ENCODE data around the gene FILIP1L.

FILIP1L gene

GRCh38 chr3:99848433-99848832, 265.9 kb downstream of the FILIP1L start:
- no peak for ATAC-seq

GRCh38 chr3:99846477-99847160, 267.7 kb downstream of the FILIP1L start:
- 0 out of 2 replicates have a peak, but pooled peaks have one; percentile 31 for TF ChIP-seq ISL1 (CRISPR knock-in tag; IDR thresholded peaks at IDR 0.05)
- no peak for TF ChIP-seq PATZ1 (CRISPR knock-in tag; IDR thresholded peaks at IDR 0.05; ENCODE audit: borderline replicate concordance)
- no peak for TF ChIP-seq ZNF70 (CRISPR knock-in tag; IDR thresholded peaks at IDR 0.05)
- TF ChIP-seq CSRNP3 (CRISPR knock-in tag; IDR thresholded peaks at IDR 0.05), result no peak
- no peak for TF ChIP-seq TCF4 (CRISPR knock-in tag; IDR thresholded peaks at IDR 0.05; ENCODE audit: borderline replicate concordance)
- ATAC-seq, result no peak

More at GRCh38 chr3:99848433-99848832, 265.9 kb downstream of the FILIP1L start:
- TF ChIP-seq TSHZ2 (CRISPR knock-in tag; IDR thresholded peaks at IDR 0.05), result no peak
- no peak for TF ChIP-seq RARB (CRISPR knock-in tag; IDR thresholded peaks at IDR 0.05)
- no peak for TF ChIP-seq ZNF565 (CRISPR knock-in tag; conservative IDR thresholded peaks at IDR 0.05; ENCODE audit: low read depth)

- TF ChIP-seq ZNF8 (CRISPR knock-in tag; IDR thresholded peaks at IDR 0.05), result no peak
- no peak for TF ChIP-seq RARB (CRISPR knock-in tag; IDR thresholded peaks at IDR 0.05)
- no peak for TF ChIP-seq OSR1 (CRISPR knock-in tag; IDR thresholded peaks at IDR 0.05)
- no peak for TF ChIP-seq ESRRG (CRISPR knock-in tag; IDR thresholded peaks at IDR 0.05)
- no peak for ATAC-seq
These were observed 268.3 kb downstream of the FILIP1L start for GRCh38 chr3:99845999-99846398.

GRCh38 chr3:99845331-99845730, 269.0 kb downstream of the FILIP1L start:
- ATAC-seq, result no peak
- TF ChIP-seq TOX (CRISPR knock-in tag; IDR thresholded peaks at IDR 0.05; ENCODE audit: borderline replicate concordance), result no peak
- TF ChIP-seq TCF4 (CRISPR knock-in tag; IDR thresholded peaks at IDR 0.05; ENCODE audit: borderline replicate concordance), result no peak
- TF ChIP-seq SNAI2 (CRISPR knock-in tag; IDR thresholded peaks at IDR 0.05), result no peak
- no peak for TF ChIP-seq ZC3H10 (CRISPR knock-in tag; IDR thresholded peaks at IDR 0.05)

GRCh38 chr3:99843590-99844258, 270.6 kb downstream of the FILIP1L start:
- no peak for TF ChIP-seq ZNF565 (CRISPR knock-in tag; conservative IDR thresholded peaks at IDR 0.05; ENCODE audit: low read depth)
- TF ChIP-seq ISL1 (CRISPR knock-in tag; IDR thresholded peaks at IDR 0.05), result no peak
- no peak for TF ChIP-seq ZNF8 (CRISPR knock-in tag; IDR thresholded peaks at IDR 0.05)
- ATAC-seq, result peak; percentile 76

- peak; percentile 88 for ATAC-seq
- TF ChIP-seq ISL1 (CRISPR knock-in tag; IDR thresholded peaks at IDR 0.05) (no peak), TOX (CRISPR knock-in tag; IDR thresholded peaks at IDR 0.05; ENCODE audit: borderline replicate concordance) (no peak), PPARA (CRISPR knock-in tag; IDR thresholded peaks at IDR 0.05; ENCODE audit: borderline replicate concordance) (no peak), CREB5 (CRISPR knock-in tag; IDR thresholded peaks at IDR 0.05; ENCODE audit: low read depth) (no peak), RARB (CRISPR knock-in tag; IDR thresholded peaks at IDR 0.05) (no peak), ZNF8 (CRISPR knock-in tag; IDR thresholded peaks at IDR 0.05) (no peak), TCF4 (CRISPR knock-in tag; IDR thresholded peaks at IDR 0.05; ENCODE audit: borderline replicate concordance) (no peak), ZFP30 (CRISPR knock-in tag; IDR thresholded peaks at IDR 0.05) (no peak), ZNF70 (CRISPR knock-in tag; IDR thresholded peaks at IDR 0.05) (no peak), ARNTL (CRISPR knock-in tag; IDR thresholded peaks at IDR 0.05; ENCODE audit: borderline replicate concordance, low read depth) (no peak), ZFP3 (CRISPR knock-in tag; IDR thresholded peaks at IDR 0.05) (no peak), CSDC2 (CRISPR knock-in tag; IDR thresholded peaks at IDR 0.05) (no peak), GLIS3 (CRISPR knock-in tag; IDR thresholded peaks at IDR 0.05) (no peak), SNAI2 (CRISPR knock-in tag; IDR thresholded peaks at IDR 0.05) (no peak), ESRRG (CRISPR knock-in tag; IDR thresholded peaks at IDR 0.05) (no peak), BACH2 (CRISPR knock-in tag; IDR thresholded peaks at IDR 0.05; ENCODE audit: borderline replicate concordance) (no peak)
These were observed 271.3 kb downstream of the FILIP1L start for GRCh38 chr3:99842826-99843589.
